Fibroblast of peridontal ligament (primary cell): ENCODE data around the gene ZDHHC17.

Source experiments
- DNase-seq: peaks from one replicate; pipeline ENCODE4 v3.0.0-alpha.2; 2010; ENCODE audit errors: extremely low read depth

ZDHHC17 gene

GRCh38 chr12:76813972-76814371, 50.1 kb downstream of the ZDHHC17 start:
- no peak for DNase-seq

DNA sequence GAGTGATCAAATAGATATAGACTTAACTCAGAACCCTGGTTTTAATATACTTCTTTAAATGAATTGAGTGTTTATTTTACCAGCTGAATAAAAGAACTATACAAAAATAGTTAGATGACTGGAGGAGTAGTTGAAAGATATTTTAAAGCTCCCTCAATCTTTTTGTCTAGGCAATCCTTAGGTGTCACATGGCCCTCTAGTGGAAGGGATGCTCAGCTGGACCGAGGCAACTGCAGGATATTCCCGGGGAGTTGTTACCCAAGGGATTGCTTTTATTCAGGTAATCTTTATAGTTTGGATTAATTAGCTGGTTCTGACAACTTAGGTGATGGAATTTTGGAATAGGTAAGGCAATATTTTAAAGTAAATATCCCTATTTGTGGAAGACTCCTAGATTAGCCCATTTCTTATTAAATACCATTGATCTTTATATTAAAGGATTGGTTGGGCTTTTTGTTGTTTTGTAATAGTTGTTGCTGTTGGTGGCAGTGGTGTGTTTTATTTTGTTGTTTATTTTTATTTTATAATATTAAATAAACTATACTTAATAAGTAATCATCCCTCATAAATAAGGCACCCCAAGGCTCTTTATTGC, 57.1 kb downstream of the ZDHHC17 start:
- DNase-seq: peak; percentile 52

DNA sequence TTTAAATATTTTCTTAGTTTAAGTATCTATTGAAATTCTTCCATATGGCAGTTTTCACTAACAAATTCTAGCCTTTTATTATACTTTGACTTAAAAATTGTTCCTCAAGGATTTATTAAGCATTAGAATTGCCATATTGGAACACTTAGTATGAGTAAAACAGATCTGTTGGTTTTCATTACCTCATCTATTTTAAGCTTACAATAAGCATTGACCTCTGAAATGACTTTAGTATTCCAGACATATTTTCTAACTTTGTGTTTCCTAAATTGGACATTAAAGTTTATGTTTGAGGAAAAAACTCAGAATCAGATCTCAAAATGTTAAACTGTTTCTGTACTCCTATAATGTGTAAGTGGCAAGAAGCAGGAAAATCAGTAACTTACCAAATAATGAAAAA, 66.5 kb downstream of the ZDHHC17 start:
- DNase-seq: peak; percentile 73

GRCh38 chr12:76836633-76837032, 72.7 kb downstream of the ZDHHC17 start:
- no peak for DNase-seq

- no peak for DNase-seq
Observed at GRCh38 chr12:76847260-76847659, 83.3 kb downstream of the ZDHHC17 start.

- no peak for DNase-seq
Observed at GRCh38 chr12:76848132-76848531, 84.2 kb downstream of the ZDHHC17 start.

GRCh38 chr12:76852106-76852505, 88.2 kb downstream of the ZDHHC17 start:
- no peak for DNase-seq

DNA sequence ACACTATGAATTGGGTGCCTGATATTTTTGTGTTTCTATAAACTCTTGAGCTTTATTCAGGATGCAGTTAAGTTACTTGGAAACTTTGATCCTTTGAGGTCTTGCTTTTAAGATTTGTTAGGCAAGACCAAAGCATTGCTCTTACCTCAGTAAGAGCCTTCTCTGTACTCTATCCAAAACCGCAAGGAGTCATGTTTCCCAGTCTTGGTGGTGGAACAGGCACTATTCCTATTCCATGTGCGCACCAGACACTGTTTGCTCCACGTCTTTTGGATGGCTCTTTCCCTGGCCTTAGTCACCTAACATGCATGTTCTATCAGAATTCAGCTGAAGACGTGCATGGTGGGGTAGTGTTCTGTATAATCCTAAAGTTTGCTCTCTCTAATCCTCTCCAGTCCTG, 91.4 kb downstream of the ZDHHC17 start:
- no peak for DNase-seq

- DNase-seq: no peak
Observed at GRCh38 chr12:76856018-76856644, 92.2 kb downstream of the ZDHHC17 start.

GRCh38 chr12:76859611-76860010, 95.7 kb downstream of the ZDHHC17 start:
- DNase-seq: no peak

DNA sequence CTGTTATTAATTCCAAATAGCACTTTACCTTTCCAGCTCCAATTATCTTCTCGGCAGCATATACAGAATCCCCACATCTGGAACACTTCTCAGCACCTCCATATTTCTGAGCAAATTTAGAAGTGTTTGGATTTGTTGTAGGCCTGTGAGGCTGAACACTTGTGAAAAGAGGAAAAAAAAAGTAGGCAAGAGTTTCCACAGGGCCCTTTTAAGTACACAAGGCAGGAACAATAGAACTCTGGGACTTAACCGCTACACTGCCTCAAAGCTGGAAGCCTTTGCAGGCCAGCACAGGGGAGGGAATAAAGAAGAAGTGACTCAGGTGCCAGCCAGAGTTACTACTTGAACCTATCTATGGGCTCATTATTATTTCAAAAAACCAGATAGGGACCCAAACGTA, 96.3 kb downstream of the ZDHHC17 start:
- DNase-seq: no peak

GRCh38 chr12:76863005-76863670, 99.2 kb downstream of the ZDHHC17 start:
- peak; percentile 97 for DNase-seq

DNA sequence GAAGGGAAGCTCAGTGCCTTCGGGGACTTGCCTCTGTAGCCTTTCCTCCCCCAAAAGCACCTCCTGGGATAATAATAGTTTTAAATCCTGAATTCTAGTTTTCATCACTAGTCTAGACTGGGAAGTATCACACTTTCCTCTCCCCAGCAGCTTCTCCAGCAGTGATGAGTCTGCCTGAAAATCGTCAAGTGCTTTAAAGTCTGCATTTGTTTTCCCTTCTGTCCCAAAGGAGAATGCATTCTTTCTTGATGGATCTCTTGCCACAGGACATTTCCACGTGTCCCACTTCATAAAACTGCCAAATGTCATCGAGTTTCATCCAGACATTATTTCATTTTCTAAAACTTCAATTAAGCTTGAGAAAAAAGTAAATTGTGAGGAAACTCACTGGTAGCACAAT, 99.9 kb downstream of the ZDHHC17 start:
- DNase-seq: peak; percentile 68

- DNase-seq: peak; percentile 43
Observed at GRCh38 chr12:76864791-76865400, 101.0 kb downstream of the ZDHHC17 start.

- no peak for DNase-seq
Observed at GRCh38 chr12:76866151-76866567, 102.2 kb downstream of the ZDHHC17 start.

GRCh38 chr12:76866726-76867125, 102.8 kb downstream of the ZDHHC17 start:
- peak; percentile 93 for DNase-seq

- DNase-seq: no peak
Observed at GRCh38 chr12:76871082-76871481, 107.2 kb downstream of the ZDHHC17 start.

GRCh38 chr12:76871742-76872141, 107.8 kb downstream of the ZDHHC17 start:
- peak; percentile 46 for DNase-seq

- no peak for DNase-seq
Observed at GRCh38 chr12:76872415-76872814, 108.5 kb downstream of the ZDHHC17 start.

GRCh38 chr12:76874027-76874426, 110.1 kb downstream of the ZDHHC17 start:
- DNase-seq: no peak

GRCh38 chr12:76874491-76875190, 110.7 kb downstream of the ZDHHC17 start:
- no peak for DNase-seq

- no peak for DNase-seq
Observed at GRCh38 chr12:76876696-76877229, 112.8 kb downstream of the ZDHHC17 start.
